K562 (cell line): ENCODE results near the gene TXNIP. TPM values are rescaled to one million over a fixed set of nuclear protein-coding genes. Genes with fewer than 3 reads are reported as not detected.
A peak's percentile ranks its signal among the peaks of the same experiment; 100 is the strongest.

Experiments used
- ARID2 ChIP-seq: fragments of 450-650 bp; IDR thresholded peaks from 2 replicates; pipeline ENCODE4 v1.6.1; 2017; ENCODE audit warnings: antibody characterized with exemption, mild to moderate bottlenecking
- ETV1 ChIP-seq: fragments of 450-650 bp; conservative IDR thresholded peaks from 2 replicates; pipeline ENCODE4 v1.6.1; 2016; ENCODE audit warnings: missing genetic modification characterization, control low read depth, low read depth, missing compliant biosample characterization
- HMBOX1 ChIP-seq: sonication (generic); IDR thresholded peaks from 2 replicates; pipeline ENCODE4 v1.6.1; 2016
- HNRNPK ChIP-seq: fragments of 200-400 bp; formaldehyde crosslinking; IDR thresholded peaks from one replicate; pipeline ENCODE4 v1.6.1; 2018; ENCODE audit warnings: mild to moderate bottlenecking, low read depth, low read length; ENCODE audit not compliant: poor library complexity, severe bottlenecking
- ILK ChIP-seq: fragments of 450-650 bp; IDR thresholded peaks from 2 replicates; pipeline ENCODE4 v1.6.1; 2016; ENCODE audit warnings: missing genetic modification characterization, low read depth, mild to moderate bottlenecking, missing compliant biosample characterization, moderate library complexity, borderline replicate concordance
- IRF2 ChIP-seq: sonication (generic); formaldehyde crosslinking; IDR thresholded peaks from 2 replicates; pipeline ENCODE4 v1.8.1; 2022; ENCODE audit warnings: mild to moderate bottlenecking, missing genetic modification reagents
- KLF10 ChIP-seq: fragments of 250-450 bp; sonication (Bioruptor Pico); IDR thresholded peaks from 2 replicates; pipeline ENCODE4 v1.6.1; 2021; ENCODE audit warnings: matching md5 sums
- PML ChIP-seq: IDR thresholded peaks from 2 replicates; pipeline ENCODE4 v1.6.1; 2012; ENCODE audit warnings: low read length, inconsistent platforms
- PREB ChIP-seq: sonication (generic); formaldehyde crosslinking; IDR thresholded peaks from 2 replicates; pipeline ENCODE4 v1.8.1; 2023; ENCODE audit warnings: mild to moderate bottlenecking, missing genetic modification reagents
- RFX1 ChIP-seq: fragments of 450-650 bp; IDR thresholded peaks from 2 replicates; pipeline ENCODE4 v1.6.1; 2016; ENCODE audit warnings: mild to moderate bottlenecking, moderate library complexity
- SMAD4 ChIP-seq: fragments of 250-450 bp; sonication (Bioruptor Pico); conservative IDR thresholded peaks from 2 replicates; pipeline ENCODE4 v1.8.0; 2021; ENCODE audit warnings: inconsistent platforms, mild to moderate bottlenecking, moderate library complexity
- SRSF7 ChIP-seq: fragments of 200-400 bp; formaldehyde crosslinking; optimal IDR thresholded peaks from 2 replicates; pipeline ENCODE3; 2017; ENCODE audit warnings: mild to moderate bottlenecking, low read depth, low read length
- TARDBP ChIP-seq: fragments of 450-650 bp; IDR thresholded peaks from 2 replicates; pipeline ENCODE4 v1.6.1; 2016
- ZBTB2 ChIP-seq: fragments of 450-650 bp; IDR thresholded peaks from 2 replicates; pipeline ENCODE4 v1.6.1; 2016; ENCODE audit warnings: antibody characterized with exemption
- ZKSCAN8 ChIP-seq: fragments of 200-800 bp; sonication (Bioruptor generic); IDR thresholded peaks from 2 replicates; pipeline ENCODE4 v1.6.1; 2016; ENCODE audit warnings: missing genetic modification characterization, missing compliant biosample characterization
- ZNF3 ChIP-seq: fragments of 250-450 bp; sonication (Bioruptor Pico); IDR thresholded peaks from 2 replicates; pipeline ENCODE4 v1.5.0; 2021; ENCODE audit warnings: mild to moderate bottlenecking, moderate library complexity
- ZNF57 ChIP-seq: fragments of 450-650 bp; formaldehyde crosslinking; IDR thresholded peaks from 2 replicates; pipeline ENCODE4 v1.4.0; 2020; ENCODE audit warnings: mild to moderate bottlenecking, moderate library complexity
- ZNF586 ChIP-seq: fragments of 450-650 bp; formaldehyde crosslinking; conservative IDR thresholded peaks from 2 replicates; pipeline ENCODE4 v1.4.0; 2020; ENCODE audit warnings: mild to moderate bottlenecking, moderate library complexity
- ZNF780A ChIP-seq: fragments of 250-450 bp; sonication (Bioruptor Pico); IDR thresholded peaks from 2 replicates; pipeline ENCODE4 v1.5.0; 2021; ENCODE audit warnings: mild to moderate bottlenecking
- polyA plus RNA-seq, 8 experiments: library from polyadenylated mRNA; depleted of rRNA in 4 of 8; stranded (reverse) in 5 of 8; unstranded in 3 of 8; fragments of >200 nt; fragmentation: Nextera tagmentation in 2 of 8; fragmentation: Illumina TruSeq in 1 of 8; extraction: Ambion mirVana in 2 of 8; extraction: Trizol in 1 of 8; gene quantifications; 2 replicates each; pipeline versions ENCODE4 v1.2.1 to v1.2.3, GENCODE V29; 2011 to 2014; ENCODE audit warnings: inconsistent platforms in 1 of 8, missing spikeins in 1 of 8
- total RNA-seq, 7 experiments: library from RNA; depleted of rRNA in 6 of 7; stranded (reverse); fragments of >200 nt in 6 of 7; fragmentation: Illumina TruSeq in 2 of 7; extraction: Trizol in 2 of 7; gene quantifications; 2 replicates each; pipeline versions ENCODE4 v1.2.1 to v1.2.3, GENCODE V29; 2011 to 2021; ENCODE audit warnings: low replicate concordance in 1 of 7

Gene TXNIP
- total and polyA plus RNA-seq, 9 of the 15 experiments (the other 6 are each of a cell fraction or from before 2014, with no cell fraction given) = 120 to 499 (median 257) TPM

GRCh38 chr1:145957443-145958319, 38.7 kb downstream of the TXNIP start, which contains the start of gene LIX1L (continued):
- no peak for TF ChIP-seq HMBOX1
- TF ChIP-seq HNRNPK = no peak
- TF ChIP-seq ZBTB2 = peak; percentile 66; the same call in 1 of the 2 replicates
- TF ChIP-seq ILK (tag) = no peak
- TF ChIP-seq IRF2 (CRISPR knock-in tag) = no peak
- no peak for TF ChIP-seq KLF10 (CRISPR knock-in tag)
- TF ChIP-seq ETV1 (tag) = no peak
- TF ChIP-seq ZNF586 = no peak
- TF ChIP-seq ARID2 = no peak
- no peak for TF ChIP-seq ZNF3 (CRISPR knock-in tag)
- no peak for TF ChIP-seq SRSF7
- TF ChIP-seq ZNF57 (CRISPR knock-in tag) = no peak
- TF ChIP-seq PREB (CRISPR knock-in tag) = no peak
- no peak for TF ChIP-seq ZNF780A (CRISPR knock-in tag)
- no peak for TF ChIP-seq PML
- TF ChIP-seq SMAD4 (CRISPR knock-in tag) = no peak
- TF ChIP-seq RFX1 = no peak
- TF ChIP-seq ZKSCAN8 = no peak
- TF ChIP-seq TARDBP = no peak
